Naive thymus-derived CD8-positive, alpha-beta T cell (primary cell): ENCODE results near the gene NKX1-2. TPM values are rescaled to one million over a fixed set of nuclear protein-coding genes. Genes with fewer than 3 reads are reported as not detected.

ENCODE experiments used
- ATAC-seq, 2 donors: fragments of 150-1000 bp; cut with Tn5 transposase in 1 of 2; sonication (Bioruptor Pico), chemical (Tn5 transposase) in 1 of 2; 1 replicate in 1 of 2; 2 replicates in 1 of 2; pipeline ENCODE4 v1.10.0; 2021; ENCODE audit warnings: mild to moderate bottlenecking in 2 of 2, moderate library complexity in 2 of 2
- POLR2A ChIA-PET: fragments of 350-600 bp; sonication (Branson Sonifier 250); formaldehyde crosslinking; loops from one replicate; lab custom pipeline; 2021; ENCODE audit warnings: antibody characterized with exemption; lab: Charles Lee
- DNase-seq, 10 donors: peaks; one replicate each; pipeline versions ENCODE4 v3.0.0 to v3.0.0-alpha.2; 2020 to 2022
- H3K27ac Mint-ChIP-seq, 10 donors: one replicate each; pipeline ENCODE4 v1.8.0; 2020 to 2022; ENCODE audit warnings: mild to moderate bottlenecking in 10 of 10, mixed read lengths in 10 of 10, moderate library complexity in 4 of 10, inconsistent platforms in 1 of 10
- H3K27me3 Mint-ChIP-seq, 5 donors: one replicate each; pipeline ENCODE4 v1.8.0; 2021 to 2022; ENCODE audit warnings: mixed read lengths in 5 of 5
- H3K36me3 Mint-ChIP-seq, 3 donors: one replicate each; pipeline ENCODE4 v1.8.0; 2020 to 2022; ENCODE audit warnings: mixed read lengths in 3 of 3, mild to moderate bottlenecking in 2 of 3, inconsistent platforms in 1 of 3
- H3K4me1 Mint-ChIP-seq, 4 donors: one replicate each; pipeline ENCODE4 v1.8.0; 2021 to 2022; ENCODE audit warnings: mixed read lengths in 4 of 4
- H3K4me3 Mint-ChIP-seq, 10 donors: one replicate each; pipeline ENCODE4 v1.8.0; 2020 to 2022; ENCODE audit warnings: mild to moderate bottlenecking in 10 of 10, mixed read lengths in 10 of 10, moderate library complexity in 6 of 10, inconsistent platforms in 1 of 10
- H3K9me3 Mint-ChIP-seq, 9 donors: one replicate each; pipeline ENCODE4 v1.8.0; 2020 to 2022; ENCODE audit warnings: mixed read lengths in 9 of 9, mild to moderate bottlenecking in 3 of 9, inconsistent platforms in 1 of 9, moderate library complexity in 1 of 9
- polyA plus RNA-seq, 3 donors: library from polyadenylated mRNA; unstranded; fragments of 300-500 nt; fragmentation: Illumina TruSeq; gene quantifications; one replicate each; pipeline ENCODE4 v1.2.3, GENCODE V29; 2021
- total RNA-seq, 8 experiments: library from RNA in 2 of 8; stranded (reverse) in 2 of 8; gene quantifications; one replicate each; pipeline ENCODE4 v1.2.3 and lab custom pipeline; 2021 to 2026

The NKX1-2 gene
- total and polyA plus RNA-seq, 5 experiments from 2014 or later, result not detected

- Mint-ChIP-seq H3K4me3 (peak overlapping the region; percentile 77 to 92 (median 85)), H3K36me3 (no peaks in the 10 kb centered on the region), H3K27me3 (peaks cover 4 to 18% (median 13%) of the 10 kb centered on the region in 5 donors), H3K9me3 (no peaks in the 10 kb centered on the region), H3K27ac (peak overlapping the region in 5 of 10 donors; percentile 33 to 75 (median 74)), H3K4me1 (peaks cover 5 to 31% (median 23%) of the 10 kb centered on the region in 4 donors)
- DNase-seq (no peak), ATAC-seq (no peak)
- POLR2A ChIA-PET, result interaction anchor here (0.7 to 1.7 kb wide), 3 partner anchors 16 to 42 kb away, joined by 3 to 5 read pairs (median 4); partner anchors contain the start of gene LHPP
These were observed 30.2 kb downstream of the NKX1-2 start for GRCh38 chr10:124419635-124420034.

GRCh38 chr10:124418726-124419501 is 30.9 kb downstream of the NKX1-2 start, which contains the start of gene OAT:
Gene OAT, minus strand, starts transcription at chr10:124418923. Its CDS starts 6,752 bp downstream, at chr10:124412171.
- ATAC-seq (peak; percentile 93 to 97), DNase-seq (peak; percentile 90 to 97 (median 95))
- Mint-ChIP-seq H3K4me1 (peaks cover 9 to 38% (median 23%) of the 10 kb centered on the region in 4 donors), H3K4me3 (peak within 1 kb of the TSS; percentile 77 to 92 (median 86)), H3K9me3 (no peaks in the 10 kb centered on the region), H3K36me3 (no peaks in the 10 kb centered on the region), H3K27ac (peak within 1 kb of the TSS in 9 of 10 donors; percentile 33 to 93 (median 88)), H3K27me3 (peaks cover under 1 to 12% (median 7%) of the 10 kb centered on the region in 5 donors)
- POLR2A ChIA-PET, result interaction anchor here (0.6 to 1.7 kb wide), 4 partner anchors 15 to 46 kb away, joined by 3 to 5 read pairs (median 4); partner anchors contain the start of gene LHPP

- Mint-ChIP-seq H3K36me3 (no peaks in the 10 kb centered on the region), H3K4me1 (peaks cover 13 to 38% (median 23%) of the 10 kb centered on the region in 4 donors), H3K4me3 (peak overlapping the region; percentile 74 to 92 (median 82)), H3K27me3 (peaks cover 0 to 11% (median 7%) of the 10 kb centered on the region in 5 donors), H3K27ac (peak overlapping the region in 6 of 10 donors; percentile 31 to 83 (median 70)), H3K9me3 (no peaks in the 10 kb centered on the region)
- POLR2A ChIA-PET, result interaction anchor here (1.4 kb wide), 1 partner anchor 15 kb away, joined by 3 read pairs; no protein-coding TSS in a partner anchor
- peak; percentile 20 to 73 (median 46) for DNase-seq
- ATAC-seq, result peak; percentile 29 to 38
These were observed 31.7 kb downstream of the NKX1-2 start for GRCh38 chr10:124417895-124418725.

GRCh38 chr10:124416733-124417132 is 33.1 kb downstream of the NKX1-2 start:
- Mint-ChIP-seq H3K27me3 (peaks cover 0 to 2% (median 0%) of the 10 kb centered on the region in 5 donors), H3K27ac (no peak overlapping the region), H3K4me3 (peak overlapping the region in 9 of 10 donors; percentile 7 to 79 (median 48))

GRCh38 chr10:124415210-124415609 is 34.6 kb downstream of the NKX1-2 start:
- ATAC-seq (no peak), DNase-seq (no peak)
- POLR2A ChIA-PET, result no interaction called here

More at GRCh38 chr10:124416733-124417132, 33.1 kb downstream of the NKX1-2 start:
- DNase-seq (no peak), ATAC-seq (no peak)
- POLR2A ChIA-PET, result interaction anchor here (0.7 to 0.9 kb wide), 3 partner anchors 10 to 500 kb away, joined by 3 to 4 read pairs (median 4); no protein-coding TSS in a partner anchor
- Mint-ChIP-seq H3K9me3 (no peaks in the 10 kb centered on the region), H3K36me3 (peaks cover 0 to 7% (median 4%) of the 10 kb centered on the region in 3 donors), H3K4me1 (peaks cover 15 to 43% (median 23%) of the 10 kb centered on the region in 4 donors)

GRCh38 chr10:124414076-124414475 is 35.8 kb downstream of the NKX1-2 start:
- peaks cover 13 to 47% (median 19%) of the 10 kb centered on the region in 4 donors for H3K4me1 Mint-ChIP-seq
- no peak for ATAC-seq
- POLR2A ChIA-PET, result interaction anchor here (0.6 kb wide), 1 partner anchor 9 kb away, joined by 4 read pairs; no protein-coding TSS in a partner anchor
- no peak overlapping the region for H3K27ac Mint-ChIP-seq
- no peaks in the 10 kb centered on the region for H3K9me3 Mint-ChIP-seq
- H3K27me3 Mint-ChIP-seq, result no peaks in the 10 kb centered on the region
- peaks cover 0 to 32% (median 17%) of the 10 kb centered on the region in 3 donors for H3K36me3 Mint-ChIP-seq
- no peak overlapping the region for H3K4me3 Mint-ChIP-seq
- no peak for DNase-seq

More at GRCh38 chr10:124415210-124415609, 34.6 kb downstream of the NKX1-2 start:
- peak overlapping the region in 2 of 10 donors; percentile 6 to 9 for H3K27ac Mint-ChIP-seq
- peaks cover 0 to 2% (median 0%) of the 10 kb centered on the region in 5 donors for H3K27me3 Mint-ChIP-seq
- H3K4me1 Mint-ChIP-seq, result peaks cover 15 to 46% (median 23%) of the 10 kb centered on the region in 4 donors
- H3K36me3 Mint-ChIP-seq, result peaks cover 0 to 22% (median 12%) of the 10 kb centered on the region in 3 donors
- H3K4me3 Mint-ChIP-seq, result no peak overlapping the region
- H3K9me3 Mint-ChIP-seq, result no peaks in the 10 kb centered on the region

GRCh38 chr10:124409696-124410095 is 40.1 kb downstream of the NKX1-2 start:
- ATAC-seq (no peak), DNase-seq (no peak)
- Mint-ChIP-seq H3K36me3 (peaks cover 0 to 65% (median 19%) of the 10 kb centered on the region in 3 donors), H3K4me3 (no peak overlapping the region), H3K27me3 (no peaks in the 10 kb centered on the region), H3K4me1 (peaks cover 0 to 20% (median 5%) of the 10 kb centered on the region in 4 donors), H3K27ac (peak overlapping the region in 1 of 10 donors; percentile 57), H3K9me3 (no peaks in the 10 kb centered on the region)
- POLR2A ChIA-PET, result no interaction called here

- Mint-ChIP-seq H3K27ac (no peak overlapping the region), H3K4me1 (peaks cover 3 to 20% (median 6%) of the 10 kb centered on the region in 4 donors), H3K27me3 (no peaks in the 10 kb centered on the region), H3K9me3 (no peaks in the 10 kb centered on the region), H3K4me3 (no peak overlapping the region), H3K36me3 (peaks cover 0 to 78% (median 26%) of the 10 kb centered on the region in 3 donors)
- ATAC-seq, result no peak
- no peak for DNase-seq
- POLR2A ChIA-PET, result no interaction called here
These were observed 41.5 kb downstream of the NKX1-2 start for GRCh38 chr10:124408357-124408756.

GRCh38 chr10:124407456-124407855 is 42.4 kb downstream of the NKX1-2 start:
- POLR2A ChIA-PET, result no interaction called here
- no peak for ATAC-seq
- Mint-ChIP-seq H3K9me3 (no peaks in the 10 kb centered on the region), H3K4me1 (peaks cover 5 to 22% (median 10%) of the 10 kb centered on the region in 4 donors), H3K27ac (peak overlapping the region in 1 of 10 donors; percentile 0), H3K4me3 (no peak overlapping the region), H3K27me3 (no peaks in the 10 kb centered on the region), H3K36me3 (peaks cover 0 to 85% (median 30%) of the 10 kb centered on the region in 3 donors)
- no peak for DNase-seq

GRCh38 chr10:124403548-124403947 is 46.3 kb downstream of the NKX1-2 start:
- peaks cover 3 to 79% (median 22%) of the 10 kb centered on the region in 3 donors for H3K36me3 Mint-ChIP-seq
- peak overlapping the region; percentile 6 to 90 (median 64) for H3K27ac Mint-ChIP-seq
- H3K4me1 Mint-ChIP-seq, result peaks cover 3 to 10% (median 9%) of the 10 kb centered on the region in 4 donors
- no peak overlapping the region for H3K4me3 Mint-ChIP-seq
- no peaks in the 10 kb centered on the region for H3K27me3 Mint-ChIP-seq
- POLR2A ChIA-PET, result interaction anchor here (1.0 to 1.1 kb wide), 2 partner anchors 15 kb away, joined by 3 read pairs; partner anchors contain the start of gene OAT
- DNase-seq, result peak in 6 of 10 donors; percentile 13 to 70 (median 52)
- no peaks in the 10 kb centered on the region for H3K9me3 Mint-ChIP-seq
- ATAC-seq, result peak; percentile 99 to 100

GRCh38 chr10:124402273-124402672 is 47.6 kb downstream of the NKX1-2 start:
- Mint-ChIP-seq H3K9me3 (no peaks in the 10 kb centered on the region), H3K36me3 (peaks cover 3 to 84% (median 22%) of the 10 kb centered on the region in 3 donors), H3K4me3 (no peak overlapping the region), H3K27ac (no peak overlapping the region), H3K27me3 (no peaks in the 10 kb centered on the region), H3K4me1 (peaks cover 3 to 10% (median 9%) of the 10 kb centered on the region in 4 donors)
- no peak for DNase-seq
- POLR2A ChIA-PET, result no interaction called here
- ATAC-seq, result no peak

- no peak overlapping the region for H3K4me3 Mint-ChIP-seq
- no peak for DNase-seq
- POLR2A ChIA-PET, result no interaction called here
- H3K9me3 Mint-ChIP-seq, result no peaks in the 10 kb centered on the region
- no peaks in the 10 kb centered on the region for H3K27me3 Mint-ChIP-seq
- no peak for ATAC-seq
- H3K27ac Mint-ChIP-seq, result no peak overlapping the region
- H3K36me3 Mint-ChIP-seq, result peaks cover 3 to 83% (median 26%) of the 10 kb centered on the region in 3 donors
- H3K4me1 Mint-ChIP-seq, result peaks cover 3 to 10% (median 9%) of the 10 kb centered on the region in 4 donors
These were observed 48.2 kb downstream of the NKX1-2 start for GRCh38 chr10:124401633-124402032.
